SK-N-SH (cell line): ENCODE results near the gene EQTN. TPM values are rescaled to one million over a fixed set of nuclear protein-coding genes. Genes with fewer than 3 reads are reported as not detected.
"Not testable (repeated sequence)": the region's sequence is repeated elsewhere in the genome, so short reads cannot be mapped to it uniquely, and the experiment has no call there.

Experiments
- CTCF ChIA-PET: fragments of 300-600, 350-600 bp; formaldehyde crosslinking; extraction: SDS; loops from one replicate; lab custom pipeline; 2021; lab: Yijun Ruan, JAX
- POLR2A ChIA-PET: fragments of 350-600 bp; sonication (Branson Sonifier 250); formaldehyde crosslinking; extraction: SDS; loops from one replicate; lab custom pipeline; 2020; ENCODE audit warnings: antibody characterized with exemption, inconsistent platforms; lab: Yijun Ruan, JAX
- DNase-seq: peaks from one replicate; pipeline ENCODE4 v3.0.0; 2012
- H2AFZ ChIP-seq: fragments of 200-600 bp; sonication (generic); 2 replicates; pipeline ENCODE4 v1.8.1; 2016; ENCODE audit warnings: antibody characterized with exemption, mild to moderate bottlenecking, low read depth
- H3F3A ChIP-seq: fragments of 200-600 bp; sonication (generic); replicated peaks from 2 replicates; pipeline ENCODE3; 2016; ENCODE audit warnings: antibody characterized with exemption, mild to moderate bottlenecking; ENCODE audit not compliant: insufficient read depth
- H3K27ac ChIP-seq, 2 experiments: fragments of 200-500 bp in 1 of 2; fragments of 200-600 bp in 1 of 2; sonication (Bioruptor generic) in 1 of 2; sonication (generic), shearing (Covaris generic) in 1 of 2; 2 replicates each; pipeline versions ENCODE4 v1.5.1 to v1.6.1; 2014 to 2016; ENCODE audit warnings: low read depth in 2 of 2, inconsistent platforms in 1 of 2, low read length in 1 of 2, mild to moderate bottlenecking in 1 of 2, mixed read lengths in 1 of 2
- H3K27me3 ChIP-seq: fragments of 200-600 bp; sonication (generic), shearing (Covaris generic); 2 replicates; pipeline ENCODE4 v1.6.1; 2016; ENCODE audit warnings: mixed run types; ENCODE audit not compliant: insufficient read depth
- H3K36me3 ChIP-seq, 2 experiments: fragments of 200-500 bp in 1 of 2; fragments of 200-600 bp in 1 of 2; sonication (Bioruptor generic) in 1 of 2; sonication (generic) in 1 of 2; replicated peaks in 1 of 2; 2 replicates each; pipeline versions ENCODE3 to v1.5.1; 2014 to 2016; ENCODE audit warnings: low read length in 1 of 2, mild to moderate bottlenecking in 1 of 2; ENCODE audit not compliant: insufficient read depth in 2 of 2, control insufficient read depth in 1 of 2
- H3K4me1 ChIP-seq, 2 experiments: fragments of 200-500 bp in 1 of 2; fragments of 200-600 bp in 1 of 2; sonication (Bioruptor generic) in 1 of 2; sonication (generic), shearing (Covaris generic) in 1 of 2; 2 replicates each; pipeline versions ENCODE4 v1.5.1 to v1.6.1; 2014 to 2016; ENCODE audit warnings: low read depth in 1 of 2, low read length in 1 of 2, mixed run types in 1 of 2; ENCODE audit not compliant: insufficient read depth in 2 of 2, control insufficient read depth in 1 of 2
- H3K4me2 ChIP-seq: fragments of 200-600 bp; sonication (generic), shearing (Covaris generic); 2 replicates; pipeline ENCODE4 v1.6.1; 2017; ENCODE audit warnings: mixed run types
- H3K4me3 ChIP-seq, 2 experiments: fragments of 200-500 bp in 1 of 2; fragments of 200-600 bp in 1 of 2; sonication (Bioruptor generic) in 1 of 2; sonication (generic), shearing (Covaris generic) in 1 of 2; 2 replicates each; pipeline versions ENCODE4 v1.5.1 to v1.8.1; 2014 to 2016; ENCODE audit warnings: low read depth in 2 of 2, inconsistent platforms in 1 of 2, low read length in 1 of 2, mild to moderate bottlenecking in 1 of 2, mixed read lengths in 1 of 2, moderate library complexity in 1 of 2
- H3K79me2 ChIP-seq: fragments of 200-600 bp; sonication (generic); 2 replicates; pipeline ENCODE4 v1.8.1; 2017; ENCODE audit warnings: mild to moderate bottlenecking; ENCODE audit not compliant: insufficient read depth
- H3K9ac ChIP-seq: fragments of 200-600 bp; sonication (generic); 2 replicates; pipeline ENCODE4 v1.6.1; 2017; ENCODE audit warnings: mixed run types
- H3K9me2 ChIP-seq: fragments of 200-600 bp; sonication (generic); 2 replicates; pipeline ENCODE4 v1.6.1; 2017; ENCODE audit warnings: mixed run types
- H3K9me3 ChIP-seq: fragments of 200-600 bp; sonication (generic); 2 replicates; pipeline ENCODE4 v1.6.1; 2017; ENCODE audit warnings: mixed run types, mild to moderate bottlenecking, moderate library complexity
- H4K20me1 ChIP-seq: fragments of 200-600 bp; sonication (generic); 2 replicates; pipeline ENCODE4 v1.6.1; 2017; ENCODE audit warnings: mild to moderate bottlenecking, mixed run types; ENCODE audit not compliant: insufficient read depth
- CHD2 ChIP-seq: fragments of 150-350 bp; IDR thresholded peaks from 2 replicates; pipeline ENCODE4 v1.6.1; 2018; ENCODE audit warnings: low read length; ENCODE audit not compliant: partially characterized antibody
- ELF1 ChIP-seq: IDR thresholded peaks from 2 replicates; pipeline ENCODE4 v1.4.0; 2012
- FOSL2 ChIP-seq: IDR thresholded peaks from 2 replicates; pipeline ENCODE4 v1.4.0; 2012; ENCODE audit warnings: low read depth, mild to moderate bottlenecking, moderate library complexity, borderline replicate concordance
- FOXM1 ChIP-seq: IDR thresholded peaks from 2 replicates; pipeline ENCODE4 v1.4.0; 2012; ENCODE audit warnings: low read depth, mild to moderate bottlenecking
- NRF1 ChIP-seq: IDR thresholded peaks from 2 replicates; pipeline ENCODE4 v1.6.1; 2012; ENCODE audit warnings: low read depth, mild to moderate bottlenecking, low read length
- POLR2AphosphoS5 ChIP-seq: IDR thresholded peaks from 2 replicates; pipeline ENCODE4 v1.6.1; 2012; ENCODE audit warnings: low read depth, low read length
- RAD21 ChIP-seq: IDR thresholded peaks from 2 replicates; pipeline ENCODE4 v1.6.1; 2012; ENCODE audit warnings: mild to moderate bottlenecking, low read length
- RCOR1 ChIP-seq: fragments of 150-350 bp; IDR thresholded peaks from 2 replicates; pipeline ENCODE4 v1.6.1; 2017; ENCODE audit warnings: antibody characterized with exemption, low read length
- SIN3A ChIP-seq: IDR thresholded peaks from 2 replicates; pipeline ENCODE4 v1.6.1; 2012; ENCODE audit warnings: low read depth, mild to moderate bottlenecking, low read length, moderate library complexity, borderline replicate concordance
- SMC3 ChIP-seq: IDR thresholded peaks from 2 replicates; pipeline ENCODE4 v1.6.1; 2012; ENCODE audit warnings: low read depth, low read length, improper control_type of control experiment
- YY1 ChIP-seq: IDR thresholded peaks from 2 replicates; pipeline ENCODE4 v1.4.0; 2012; ENCODE audit warnings: low read depth, mild to moderate bottlenecking
- WGBS: methylation state at CpG from one replicate; pipeline ENCODE4 v1.1.6; 2017; ENCODE audit warnings: low lambda C conversion rate; 5-methylcytosine and 5-hydroxymethylcytosine counted together
- polyA plus RNA-seq, 3 experiments: library from polyadenylated mRNA; depleted of rRNA; stranded (reverse); fragments of >200 nt; gene quantifications; 2 replicates each; pipeline ENCODE4 v1.2.3, GENCODE V29; 2012
- TF ChIP-seq, protein P1 (sequence below): fragments of 200-600 bp; sonication (generic); IDR thresholded peaks from 2 replicates; pipeline ENCODE4 v1.6.1; 2017; ENCODE audit warnings: antibody characterized with exemption, mild to moderate bottlenecking, moderate library complexity
- TF ChIP-seq, protein P2 (sequence below): IDR thresholded peaks from 2 replicates; pipeline ENCODE4 v1.4.0; 2012; ENCODE audit warnings: low read depth, borderline replicate concordance

The EQTN gene
- polyA plus RNA-seq, 1 of the 3 experiments (the other 2 are of a cell fraction): not detected

- CTCF ChIA-PET: interaction anchor here (0.9 to 2.3 kb wide), 13 partner anchors 11 to 287 kb away, joined by 3 to 11 read pairs (median 4); no protein-coding TSS in a partner anchor
- Histone ChIP-seq H2AFZ (peak overlapping the region; percentile 58; the same call in 1 of the 2 replicates), H3K4me3 (no peak overlapping the region), H4K20me1 (no peaks in the 10 kb centered on the region), H3K79me2 (no peaks in the 10 kb centered on the region), H3K36me3 (no peaks in the 10 kb centered on the region), H3K9ac (no peak overlapping the region), H3K27me3 (no peaks in the 10 kb centered on the region), H3F3A (peaks cover 6% of the 10 kb centered on the region), H3K9me3 (no peaks in the 10 kb centered on the region), H3K4me1 (no peaks in the 10 kb centered on the region; a peak in 1 of 4 replicates), H3K9me2 (no peaks in the 10 kb centered on the region), H3K4me2 (no peak overlapping the region), H3K27ac (no peak overlapping the region)
- DNase-seq: peak; percentile 44
- 23% methylated on average over 2 of the region's 2 CpGs for WGBS
- POLR2A ChIA-PET: no interaction called here
- TF ChIP-seq SMC3: peak; percentile 50
- TF ChIP-seq NRF1: no peak
- TF ChIP-seq RCOR1: no peak
- TF ChIP-seq FOSL2: no peak
- no peak for TF ChIP-seq ELF1
- TF ChIP-seq, protein P1, sequence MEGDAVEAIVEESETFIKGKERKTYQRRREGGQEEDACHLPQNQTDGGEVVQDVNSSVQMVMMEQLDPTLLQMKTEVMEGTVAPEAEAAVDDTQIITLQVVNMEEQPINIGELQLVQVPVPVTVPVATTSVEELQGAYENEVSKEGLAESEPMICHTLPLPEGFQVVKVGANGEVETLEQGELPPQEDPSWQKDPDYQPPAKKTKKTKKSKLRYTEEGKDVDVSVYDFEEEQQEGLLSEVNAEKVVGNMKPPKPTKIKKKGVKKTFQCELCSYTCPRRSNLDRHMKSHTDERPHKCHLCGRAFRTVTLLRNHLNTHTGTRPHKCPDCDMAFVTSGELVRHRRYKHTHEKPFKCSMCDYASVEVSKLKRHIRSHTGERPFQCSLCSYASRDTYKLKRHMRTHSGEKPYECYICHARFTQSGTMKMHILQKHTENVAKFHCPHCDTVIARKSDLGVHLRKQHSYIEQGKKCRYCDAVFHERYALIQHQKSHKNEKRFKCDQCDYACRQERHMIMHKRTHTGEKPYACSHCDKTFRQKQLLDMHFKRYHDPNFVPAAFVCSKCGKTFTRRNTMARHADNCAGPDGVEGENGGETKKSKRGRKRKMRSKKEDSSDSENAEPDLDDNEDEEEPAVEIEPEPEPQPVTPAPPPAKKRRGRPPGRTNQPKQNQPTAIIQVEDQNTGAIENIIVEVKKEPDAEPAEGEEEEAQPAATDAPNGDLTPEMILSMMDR: peak; percentile 70
- TF ChIP-seq FOXM1: no peak
- no peak for TF ChIP-seq SIN3A
- TF ChIP-seq, protein P2, sequence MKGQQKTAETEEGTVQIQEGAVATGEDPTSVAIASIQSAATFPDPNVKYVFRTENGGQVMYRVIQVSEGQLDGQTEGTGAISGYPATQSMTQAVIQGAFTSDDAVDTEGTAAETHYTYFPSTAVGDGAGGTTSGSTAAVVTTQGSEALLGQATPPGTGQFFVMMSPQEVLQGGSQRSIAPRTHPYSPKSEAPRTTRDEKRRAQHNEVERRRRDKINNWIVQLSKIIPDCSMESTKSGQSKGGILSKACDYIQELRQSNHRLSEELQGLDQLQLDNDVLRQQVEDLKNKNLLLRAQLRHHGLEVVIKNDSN: no peak
- no peak for TF ChIP-seq CHD2
- TF ChIP-seq RAD21: peak; percentile 56
- TF ChIP-seq POLR2AphosphoS5: no peak
- TF ChIP-seq YY1: no peak
Observed at GRCh38 chr9:27247756-27248155, 49.2 kb downstream of the EQTN start.

DNA sequence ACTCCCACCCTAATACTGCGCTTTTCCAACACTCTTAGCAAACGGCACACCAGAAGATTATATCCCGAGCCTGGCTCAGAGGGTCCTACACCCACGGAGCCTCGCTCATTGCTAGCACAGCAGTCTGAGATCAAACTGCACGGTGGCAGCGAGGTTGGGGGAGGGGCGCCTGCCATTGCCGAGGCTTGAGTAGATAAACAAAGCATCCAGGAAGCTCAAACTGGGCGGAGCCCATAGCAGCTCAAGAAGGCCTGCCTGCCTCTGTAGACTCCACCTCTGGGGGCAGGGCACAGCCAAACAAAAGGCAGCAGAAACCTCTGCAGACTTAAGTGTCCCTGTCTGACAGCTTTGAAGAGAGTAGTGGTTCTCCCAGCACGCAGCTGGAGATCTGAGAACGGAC lies 57.3 kb downstream of the EQTN start:
- 30% methylated on average over 9 of the region's 12 CpGs for WGBS
- H2AFZ ChIP-seq, H4K20me1 ChIP-seq, H3K36me3 ChIP-seq, H3K4me2 ChIP-seq, POLR2A ChIA-PET, DNase-seq, H3K27ac ChIP-seq, H3K9ac ChIP-seq, H3K9me3 ChIP-seq, H3K4me1 ChIP-seq, H3F3A ChIP-seq, H3K4me3 ChIP-seq, H3K9me2 ChIP-seq, CTCF ChIA-PET, H3K27me3 ChIP-seq, H3K79me2 ChIP-seq: not testable (repeated sequence)

Other genes starting within 250 kb of the EQTN start
- gene TEK, start 187.9 kb downstream of the EQTN start, polyA plus RNA-seq (2012; rRNA removed): 0.03 and 0.10 TPM in 2 replicates
- gene IFNK, start 227.1 kb upstream of the EQTN start, polyA plus RNA-seq (2012; rRNA removed): not detected in 2 replicates
- 0.90 and 1.2 TPM in 2 replicates for gene MOB3B, start 232.7 kb upstream of the EQTN start, polyA plus RNA-seq (2012; rRNA removed)